GM21528 (cell line): ENCODE data around the gene LRBA.

Source experiments
- ATAC-seq: cut with Tn5 transposase; IDR thresholded peaks from one replicate; pipeline ENCODE4 v1.9.1; 2021; ENCODE audit warnings: mild to moderate bottlenecking, moderate library complexity; ENCODE audit not compliant: unreplicated experiment, low FRiP score

LRBA gene

DNA sequence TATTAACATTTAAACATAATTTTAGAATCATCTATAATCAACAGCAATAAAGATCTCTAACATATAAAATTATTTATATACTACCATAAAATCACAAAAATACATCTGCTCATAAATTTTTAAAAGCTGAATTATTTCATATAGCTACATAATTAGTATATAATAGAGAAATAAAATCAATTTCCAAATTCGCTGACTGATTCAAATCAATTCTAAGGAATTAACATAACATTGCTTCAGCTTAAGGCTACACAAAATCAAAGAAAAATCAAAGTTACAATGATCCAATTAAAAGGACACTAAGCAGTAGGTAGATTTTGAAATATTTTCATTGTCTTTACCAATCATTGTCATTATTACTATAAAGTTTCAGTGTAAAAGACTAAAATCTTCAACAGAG lies 194.7 kb downstream of the LRBA start:
- ATAC-seq = no peak

DNA sequence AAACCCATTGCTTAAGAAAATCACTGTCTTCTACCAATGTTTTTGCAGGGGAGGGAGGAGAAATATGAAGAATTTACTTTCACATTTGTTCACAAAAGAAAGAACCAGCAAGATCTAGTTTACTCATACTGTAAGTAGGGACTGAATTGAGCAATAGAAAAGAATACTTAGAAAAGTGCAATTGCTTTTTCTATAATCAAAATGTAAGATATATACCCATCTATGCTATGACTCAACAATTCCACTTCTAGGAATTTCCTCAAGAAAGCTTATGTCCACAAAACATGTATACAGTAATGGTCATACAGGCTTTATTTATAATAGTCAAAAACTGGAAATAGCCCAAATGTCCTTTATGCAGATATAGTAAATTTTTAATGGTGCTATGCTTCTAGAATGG lies 196.4 kb downstream of the LRBA start:
- no peak for ATAC-seq

GRCh38 chr4:150817804-150818528 lies 197.1 kb downstream of the LRBA start:
- ATAC-seq = no peak

DNA sequence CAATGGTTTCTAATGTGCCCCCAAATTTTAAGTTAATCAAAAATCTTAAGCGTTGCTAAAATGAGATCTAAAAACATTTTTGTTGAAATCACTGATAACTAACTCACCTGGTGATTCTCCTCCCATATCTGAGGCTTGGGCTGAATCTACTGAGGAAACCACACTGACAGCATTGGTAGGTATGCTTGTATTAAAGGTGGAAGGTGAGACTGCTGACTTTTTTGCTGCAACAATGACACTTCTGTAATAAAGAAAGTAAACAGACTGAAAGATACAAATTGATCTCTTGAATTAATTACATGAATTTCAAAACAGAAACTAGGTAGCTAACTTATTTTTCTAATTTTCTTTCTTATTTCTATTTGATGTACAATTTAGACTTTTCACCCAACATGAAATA lies 198.1 kb downstream of the LRBA start:
- ATAC-seq = no peak

DNA sequence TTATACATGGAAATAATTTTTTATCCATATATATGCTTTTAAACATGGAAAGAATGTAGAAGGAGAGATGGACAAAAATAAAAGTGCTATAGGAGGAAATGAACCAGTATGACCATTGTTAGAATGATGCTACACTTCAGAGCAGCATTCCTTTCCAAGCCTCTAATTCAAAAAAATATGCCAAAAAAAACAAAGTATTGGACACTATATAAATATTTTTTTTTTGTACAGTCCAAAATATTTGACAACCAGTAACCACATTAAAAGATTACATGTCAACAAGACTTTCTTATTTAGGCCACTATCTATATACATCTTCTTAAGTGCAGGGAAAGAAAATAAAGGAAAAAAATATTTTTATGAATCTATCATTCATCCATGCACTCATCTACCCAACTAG lies 198.6 kb downstream of the LRBA start:
- ATAC-seq = no peak

DNA sequence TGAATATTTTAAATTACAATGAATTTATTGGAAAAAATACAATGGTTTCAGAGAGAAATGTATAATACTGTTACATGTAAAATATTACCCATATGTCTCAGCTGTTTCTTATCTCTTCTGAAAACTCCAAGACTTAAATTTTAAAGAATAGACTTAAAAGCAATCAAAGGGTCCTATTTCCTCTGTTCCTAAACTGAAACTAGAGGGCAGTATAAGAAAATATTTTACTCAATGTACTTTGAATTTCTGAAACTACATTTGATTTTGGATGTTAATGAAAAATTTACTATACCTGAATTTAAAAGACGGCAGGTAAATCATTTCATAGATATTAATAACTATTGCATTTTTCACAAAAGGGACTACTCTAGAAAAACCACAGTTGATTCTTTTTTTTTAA lies 200.2 kb downstream of the LRBA start:
- no peak for ATAC-seq

DNA sequence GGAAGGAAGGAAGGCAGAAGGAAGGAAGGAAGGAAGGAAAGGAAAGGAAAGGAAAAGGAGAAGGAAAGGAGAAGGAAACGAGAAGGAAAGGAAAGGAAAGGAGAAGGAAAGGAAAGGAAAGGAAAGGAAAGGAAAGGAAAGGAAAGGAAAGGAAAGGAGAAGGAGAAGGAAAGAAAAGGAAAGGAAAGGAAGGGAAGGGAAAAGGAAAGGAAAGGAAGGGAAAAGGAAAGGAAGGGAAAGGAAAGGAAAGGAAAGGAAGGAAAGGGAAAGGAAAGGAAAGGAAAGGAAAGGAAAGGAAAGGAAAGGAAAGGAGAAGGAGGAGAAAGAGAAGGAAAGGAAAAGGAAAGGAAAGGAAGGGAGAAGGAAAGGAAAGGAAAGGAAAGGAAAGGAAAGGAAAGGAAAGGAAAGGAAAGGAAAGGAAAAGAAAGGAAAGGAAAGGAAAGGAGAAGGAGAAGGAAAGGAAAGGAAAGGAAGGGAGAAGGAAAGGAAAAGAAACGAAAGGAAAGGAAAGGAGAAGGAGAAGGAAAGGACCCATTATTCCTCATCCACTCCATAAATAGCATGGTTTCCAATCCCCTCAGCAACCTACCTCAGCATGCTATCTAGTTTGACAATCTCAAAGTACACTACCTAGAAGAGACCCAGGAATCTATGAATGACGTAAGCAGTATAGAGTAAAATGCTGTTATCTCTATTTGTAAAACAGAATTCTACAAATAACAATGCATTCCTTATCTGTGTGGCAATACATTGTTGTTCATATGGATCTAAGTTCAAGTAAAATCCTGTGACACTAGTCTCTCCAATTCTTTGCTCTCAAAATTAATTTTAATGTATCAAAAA lies 209.7 kb downstream of the LRBA start:
- ATAC-seq = no peak

DNA sequence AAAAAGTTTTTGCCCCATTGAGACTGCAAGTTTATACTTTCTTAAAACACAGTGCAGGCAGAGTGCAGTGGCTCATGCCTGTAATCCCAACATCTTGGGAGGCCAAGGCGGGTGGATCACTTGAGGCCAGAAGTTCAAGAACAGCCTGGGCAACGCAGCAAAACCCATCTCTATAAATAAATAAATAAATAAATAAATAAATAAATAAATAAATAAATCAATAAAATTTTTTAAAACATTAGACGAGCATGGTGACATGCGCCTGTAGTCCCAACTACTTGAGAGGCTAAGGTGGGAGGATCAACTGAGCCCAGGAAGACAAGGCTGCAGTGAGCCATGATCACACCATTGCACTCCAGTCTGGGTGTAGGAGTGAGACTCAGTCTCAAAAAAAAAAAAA lies 213.3 kb downstream of the LRBA start:
- no peak for ATAC-seq

DNA sequence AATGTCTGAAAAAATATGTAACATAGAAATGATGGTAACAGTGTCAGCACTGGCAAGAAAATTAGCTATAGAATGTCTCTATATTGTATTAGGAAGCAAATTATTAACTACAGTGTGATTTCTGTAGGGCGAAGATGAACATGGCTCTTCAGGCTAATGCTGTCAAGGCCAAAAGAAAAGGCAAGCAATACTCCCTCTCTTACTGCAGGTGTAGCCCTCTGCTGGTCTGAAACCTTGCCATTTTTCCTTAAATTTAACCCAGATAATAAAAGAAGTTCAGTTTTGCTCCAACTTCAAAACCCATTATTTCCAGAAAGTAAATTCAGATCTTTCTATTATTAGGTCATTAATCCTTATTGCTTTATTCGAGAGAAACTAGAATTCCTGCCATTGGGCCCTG lies 215.9 kb downstream of the LRBA start:
- ATAC-seq = no peak

- ATAC-seq = no peak
These were observed 220.4 kb downstream of the LRBA start for GRCh38 chr4:150794706-150795105.

DNA sequence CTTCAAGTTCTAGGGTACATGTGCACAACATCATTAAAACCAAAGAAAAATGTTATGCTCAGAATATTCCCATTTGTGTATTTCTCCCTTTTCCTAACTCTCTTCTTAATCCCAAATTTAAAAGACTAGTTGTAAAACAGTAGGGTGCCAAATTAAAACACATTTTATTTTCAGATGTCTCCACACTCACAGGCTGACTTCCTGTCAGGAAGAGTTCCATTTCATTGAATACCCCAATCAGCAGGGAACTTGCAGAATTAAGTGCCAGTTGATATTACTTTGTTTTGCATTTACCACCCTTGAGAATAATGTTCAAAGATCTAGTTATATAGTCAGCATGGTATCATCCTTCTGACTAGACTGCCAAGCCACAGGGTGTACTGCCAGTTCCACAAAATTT lies 225.2 kb downstream of the LRBA start:
- no peak for ATAC-seq

GRCh38 chr4:150784939-150785338 lies 230.1 kb downstream of the LRBA start:
- no peak for ATAC-seq

DNA sequence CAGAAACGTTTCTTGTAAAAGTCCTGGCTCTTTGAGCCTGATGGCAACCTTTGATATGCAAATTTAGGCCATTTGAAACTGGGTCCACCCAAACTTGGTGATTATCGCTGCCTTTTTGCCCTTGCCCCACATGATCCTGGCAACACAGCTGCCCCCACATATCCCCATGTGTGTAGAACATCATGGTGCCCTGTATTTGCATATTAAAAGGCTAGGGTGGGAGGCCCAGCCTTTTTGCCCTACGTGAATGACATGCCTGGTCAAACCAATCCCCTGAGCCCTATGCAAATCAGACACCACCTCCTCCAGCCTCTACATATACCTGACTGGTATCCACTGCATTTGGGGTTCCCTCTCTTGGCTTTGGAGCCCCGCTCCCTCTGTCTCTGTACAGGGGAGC lies 230.8 kb downstream of the LRBA start:
- no peak for ATAC-seq

DNA sequence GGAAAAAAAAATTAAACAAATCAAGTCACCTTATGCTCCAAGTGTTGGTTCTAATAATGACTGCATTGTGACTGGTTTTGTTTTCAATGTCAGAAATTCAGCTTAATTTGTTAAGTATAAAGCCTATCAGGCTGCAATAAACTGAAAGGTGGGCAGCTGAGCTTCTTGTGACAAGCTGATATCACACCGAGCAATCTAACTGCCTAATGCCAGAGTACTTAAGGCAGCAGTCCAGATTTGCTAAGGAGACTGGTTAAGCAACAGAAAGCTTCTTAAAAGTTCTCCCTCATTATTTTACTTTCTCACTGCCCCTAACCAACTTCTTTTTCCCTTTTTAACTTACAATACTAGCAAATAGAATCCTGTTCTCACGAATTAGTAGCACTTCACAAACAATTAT lies 232.2 kb downstream of the LRBA start:
- ATAC-seq = no peak

DNA sequence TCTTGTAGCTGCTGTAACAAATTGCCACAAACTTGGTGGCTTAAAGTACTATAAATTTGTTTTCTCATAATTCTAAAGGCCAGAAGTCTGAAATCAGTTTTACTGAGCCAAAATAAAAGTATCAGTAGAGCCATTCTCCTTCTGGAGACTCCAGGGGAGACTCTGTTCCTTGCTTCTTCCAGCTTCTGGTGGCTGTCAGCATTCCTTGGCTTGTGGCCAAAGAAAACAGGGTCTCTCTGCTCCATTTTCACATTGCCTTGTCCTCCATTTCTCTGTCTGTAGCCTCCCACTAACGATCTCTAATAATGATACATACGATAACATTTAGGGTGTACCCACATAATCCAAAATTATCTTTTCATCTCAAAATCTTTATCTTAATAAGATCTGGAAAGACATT lies 232.8 kb downstream of the LRBA start:
- no peak for ATAC-seq

DNA sequence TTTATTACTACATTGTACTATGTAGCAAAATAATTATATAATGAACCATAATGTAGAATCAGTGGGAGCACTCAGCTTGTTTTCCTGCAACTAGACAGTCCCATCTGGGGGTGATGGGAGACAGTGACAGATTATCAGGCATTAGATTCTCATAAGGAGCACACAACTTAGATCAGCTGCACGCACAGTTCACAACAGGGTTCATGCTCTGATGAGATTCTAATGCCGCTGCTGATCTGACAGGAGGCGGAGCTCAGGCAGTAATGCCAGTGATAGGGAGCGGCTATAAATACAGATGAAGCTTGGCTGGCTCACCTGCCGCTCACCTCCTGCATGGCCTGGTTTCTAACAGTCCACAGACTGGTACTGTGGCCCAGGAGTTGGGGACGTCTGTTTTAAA lies 233.9 kb downstream of the LRBA start:
- no peak for ATAC-seq

- ATAC-seq = no peak
These were observed 235.4 kb downstream of the LRBA start for GRCh38 chr4:150779707-150780106.

DNA sequence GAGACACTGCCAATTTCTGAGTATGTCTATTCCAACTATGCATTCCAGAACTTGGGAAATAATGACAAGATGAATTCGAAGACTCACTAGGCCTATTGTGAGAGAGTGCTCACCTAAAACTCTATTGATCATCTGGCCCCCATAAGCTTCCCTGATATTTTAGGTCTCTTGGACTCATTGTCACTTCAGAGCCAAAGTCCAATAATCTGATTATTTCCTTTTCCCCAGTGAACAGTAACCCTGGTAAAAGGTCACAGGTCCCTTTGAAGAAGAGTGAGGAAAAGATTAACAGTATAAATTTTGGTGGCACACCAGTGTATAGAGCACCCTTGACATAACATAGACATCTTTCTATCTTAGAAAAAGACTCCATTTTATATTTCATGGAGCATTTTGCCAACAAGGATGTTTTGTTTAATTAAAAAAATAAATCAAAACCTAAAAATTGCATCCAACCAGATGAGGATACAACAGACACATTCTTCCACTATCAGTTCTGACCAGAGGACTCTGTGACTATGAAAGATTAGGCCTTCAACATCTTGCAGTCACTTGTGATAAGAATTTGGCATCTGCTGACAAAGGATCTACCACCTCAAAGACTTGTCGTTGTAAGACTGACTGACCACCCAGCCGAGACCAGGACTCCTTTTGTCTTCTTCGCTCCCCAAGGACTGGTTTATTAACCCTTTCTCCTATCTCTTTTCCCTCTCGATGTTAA lies 241.2 kb downstream of the LRBA start:
- ATAC-seq = no peak

DNA sequence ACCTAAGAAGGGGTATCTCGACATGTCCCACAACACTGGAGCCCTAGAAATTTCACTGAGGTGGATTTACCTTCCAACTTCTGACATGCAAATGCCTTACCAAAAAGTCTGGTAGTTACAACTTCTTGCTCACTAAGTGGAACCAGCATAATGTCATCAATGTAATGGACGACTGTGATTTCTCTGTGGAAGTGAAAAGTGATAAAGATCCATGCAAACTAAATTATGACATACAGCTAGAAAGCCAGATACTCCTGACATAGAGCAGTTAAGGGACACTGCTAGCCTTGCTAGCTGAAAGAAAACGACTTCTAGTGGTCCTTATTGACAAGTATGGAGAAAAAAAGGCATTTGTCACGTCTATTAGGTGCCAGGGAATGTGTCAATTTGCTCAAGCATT lies 242.1 kb downstream of the LRBA start:
- no peak for ATAC-seq

GRCh38 chr4:150771382-150771781 lies 243.7 kb downstream of the LRBA start:
- no peak for ATAC-seq

DNA sequence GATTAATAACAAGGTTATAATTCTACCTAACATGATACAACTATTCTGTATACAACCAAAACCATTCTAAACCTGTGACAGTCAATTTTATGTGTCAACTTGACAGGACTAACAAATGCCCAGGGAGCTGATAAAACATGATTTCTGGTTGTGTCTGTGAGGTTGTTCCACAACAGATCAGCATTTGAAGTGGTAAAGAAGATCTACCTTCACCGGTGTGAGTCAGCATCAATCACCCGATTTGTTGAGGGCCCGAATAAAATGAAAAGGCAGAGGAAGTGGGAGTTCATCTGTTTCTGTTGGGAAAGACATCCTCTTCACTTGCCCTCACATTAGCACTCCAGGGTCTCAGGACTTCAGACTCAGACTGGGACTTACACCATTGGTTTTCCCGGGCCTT lies 245.2 kb downstream of the LRBA start:
- no peak for ATAC-seq
